NB4 (cell line): ENCODE results near the gene DTHD1.

Experiments used
- MYC ChIP-seq: IDR thresholded peaks from 2 replicates; pipeline ENCODE4 v1.6.1; 2011; ENCODE audit warnings: low read depth, low read length
- POLR2A ChIP-seq: IDR thresholded peaks from 2 replicates; pipeline ENCODE4 v1.6.1; 2011; ENCODE audit warnings: mild to moderate bottlenecking; ENCODE audit not compliant: insufficient read length; ENCODE audit errors: extremely low read depth
- TF ChIP-seq, protein P1 (sequence below): IDR thresholded peaks from one replicate; pipeline ENCODE4 v1.5.1; 2012; ENCODE audit warnings: low read depth, low read length
- TF ChIP-seq, protein P2 (sequence below): IDR thresholded peaks from 2 replicates; pipeline ENCODE4 v1.6.1; 2011; ENCODE audit warnings: low read depth, low read length

DNA sequence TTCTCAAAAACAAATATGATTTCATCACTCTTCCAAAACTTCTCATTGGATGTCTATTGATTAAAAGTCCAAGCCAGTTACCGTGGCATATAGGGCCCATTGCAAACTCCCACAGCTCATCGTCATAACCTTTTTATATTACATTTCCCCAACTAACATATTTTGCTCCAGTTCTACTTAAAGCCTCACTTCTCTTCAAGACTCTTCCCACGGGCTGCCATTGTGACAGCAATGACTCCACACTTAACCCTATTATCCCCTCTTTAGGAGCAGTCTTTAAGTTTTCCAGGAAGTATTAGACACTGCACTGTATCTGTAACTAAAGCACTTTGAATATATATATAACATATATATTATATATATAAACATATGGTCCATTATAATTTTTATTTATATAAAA lies 44.5 kb downstream of the DTHD1 start:
- TF ChIP-seq, protein P1, sequence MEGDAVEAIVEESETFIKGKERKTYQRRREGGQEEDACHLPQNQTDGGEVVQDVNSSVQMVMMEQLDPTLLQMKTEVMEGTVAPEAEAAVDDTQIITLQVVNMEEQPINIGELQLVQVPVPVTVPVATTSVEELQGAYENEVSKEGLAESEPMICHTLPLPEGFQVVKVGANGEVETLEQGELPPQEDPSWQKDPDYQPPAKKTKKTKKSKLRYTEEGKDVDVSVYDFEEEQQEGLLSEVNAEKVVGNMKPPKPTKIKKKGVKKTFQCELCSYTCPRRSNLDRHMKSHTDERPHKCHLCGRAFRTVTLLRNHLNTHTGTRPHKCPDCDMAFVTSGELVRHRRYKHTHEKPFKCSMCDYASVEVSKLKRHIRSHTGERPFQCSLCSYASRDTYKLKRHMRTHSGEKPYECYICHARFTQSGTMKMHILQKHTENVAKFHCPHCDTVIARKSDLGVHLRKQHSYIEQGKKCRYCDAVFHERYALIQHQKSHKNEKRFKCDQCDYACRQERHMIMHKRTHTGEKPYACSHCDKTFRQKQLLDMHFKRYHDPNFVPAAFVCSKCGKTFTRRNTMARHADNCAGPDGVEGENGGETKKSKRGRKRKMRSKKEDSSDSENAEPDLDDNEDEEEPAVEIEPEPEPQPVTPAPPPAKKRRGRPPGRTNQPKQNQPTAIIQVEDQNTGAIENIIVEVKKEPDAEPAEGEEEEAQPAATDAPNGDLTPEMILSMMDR: no peak
- TF ChIP-seq POLR2A (no peak), MYC (no peak)
- TF ChIP-seq, protein P2, sequence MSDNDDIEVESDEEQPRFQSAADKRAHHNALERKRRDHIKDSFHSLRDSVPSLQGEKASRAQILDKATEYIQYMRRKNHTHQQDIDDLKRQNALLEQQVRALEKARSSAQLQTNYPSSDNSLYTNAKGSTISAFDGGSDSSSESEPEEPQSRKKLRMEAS: no peak
